AG10803 (cell line): ENCODE data around the gene NFAT5.

ENCODE experiments used
- DNase-seq: peaks from one replicate; pipeline ENCODE4 v3.0.0; 2010; ENCODE audit warnings: low read depth
- H3K4me3 ChIP-seq: 2 replicates; pipeline ENCODE4 v1.5.1; 2011; ENCODE audit warnings: mild to moderate bottlenecking, low read length, control low read depth
- TF ChIP-seq, protein P1 (sequence below): conservative IDR thresholded peaks from 2 replicates; pipeline ENCODE4 v1.5.1; 2011; ENCODE audit warnings: mild to moderate bottlenecking, low read length, control low read depth, inconsistent platforms

Gene NFAT5

DNA sequence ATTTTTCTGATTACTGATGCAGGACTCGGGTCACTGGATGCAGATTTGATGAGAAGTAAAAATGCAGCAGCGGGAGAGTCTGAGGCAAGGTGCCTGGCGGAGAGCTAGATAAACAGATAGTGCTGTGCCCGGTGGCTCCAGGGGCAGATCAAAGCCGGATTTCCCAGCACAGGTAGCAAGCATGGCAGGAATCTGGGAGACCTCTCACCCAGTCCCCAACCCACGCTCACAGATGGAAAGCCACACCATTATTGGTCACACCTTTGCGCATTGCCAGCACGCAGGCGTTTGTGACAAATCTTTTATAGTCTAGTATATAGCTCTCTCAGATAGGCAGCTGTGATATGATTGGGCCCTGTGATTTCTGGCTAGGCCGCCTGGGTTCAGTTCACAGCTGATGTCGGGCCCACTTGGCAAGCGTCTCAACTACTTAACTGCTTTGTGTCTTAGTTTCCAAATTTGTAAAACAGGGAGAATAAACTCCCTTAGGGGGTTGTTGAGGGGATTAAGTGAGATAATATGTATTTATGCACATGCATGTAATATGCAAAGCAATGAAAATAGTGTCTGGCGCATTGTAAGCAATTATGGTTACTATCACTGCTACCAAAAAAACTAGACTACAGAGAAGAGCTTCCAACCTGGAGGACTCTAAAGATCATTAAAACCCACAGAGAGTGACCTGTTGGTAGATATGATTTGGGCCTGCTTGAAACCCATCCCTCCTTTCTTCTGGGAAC, 42.0 kb upstream of the NFAT5 start:
- TF ChIP-seq, protein P1, sequence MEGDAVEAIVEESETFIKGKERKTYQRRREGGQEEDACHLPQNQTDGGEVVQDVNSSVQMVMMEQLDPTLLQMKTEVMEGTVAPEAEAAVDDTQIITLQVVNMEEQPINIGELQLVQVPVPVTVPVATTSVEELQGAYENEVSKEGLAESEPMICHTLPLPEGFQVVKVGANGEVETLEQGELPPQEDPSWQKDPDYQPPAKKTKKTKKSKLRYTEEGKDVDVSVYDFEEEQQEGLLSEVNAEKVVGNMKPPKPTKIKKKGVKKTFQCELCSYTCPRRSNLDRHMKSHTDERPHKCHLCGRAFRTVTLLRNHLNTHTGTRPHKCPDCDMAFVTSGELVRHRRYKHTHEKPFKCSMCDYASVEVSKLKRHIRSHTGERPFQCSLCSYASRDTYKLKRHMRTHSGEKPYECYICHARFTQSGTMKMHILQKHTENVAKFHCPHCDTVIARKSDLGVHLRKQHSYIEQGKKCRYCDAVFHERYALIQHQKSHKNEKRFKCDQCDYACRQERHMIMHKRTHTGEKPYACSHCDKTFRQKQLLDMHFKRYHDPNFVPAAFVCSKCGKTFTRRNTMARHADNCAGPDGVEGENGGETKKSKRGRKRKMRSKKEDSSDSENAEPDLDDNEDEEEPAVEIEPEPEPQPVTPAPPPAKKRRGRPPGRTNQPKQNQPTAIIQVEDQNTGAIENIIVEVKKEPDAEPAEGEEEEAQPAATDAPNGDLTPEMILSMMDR = no peak
- no peak overlapping the region for H3K4me3 ChIP-seq
- no peak for DNase-seq

DNA sequence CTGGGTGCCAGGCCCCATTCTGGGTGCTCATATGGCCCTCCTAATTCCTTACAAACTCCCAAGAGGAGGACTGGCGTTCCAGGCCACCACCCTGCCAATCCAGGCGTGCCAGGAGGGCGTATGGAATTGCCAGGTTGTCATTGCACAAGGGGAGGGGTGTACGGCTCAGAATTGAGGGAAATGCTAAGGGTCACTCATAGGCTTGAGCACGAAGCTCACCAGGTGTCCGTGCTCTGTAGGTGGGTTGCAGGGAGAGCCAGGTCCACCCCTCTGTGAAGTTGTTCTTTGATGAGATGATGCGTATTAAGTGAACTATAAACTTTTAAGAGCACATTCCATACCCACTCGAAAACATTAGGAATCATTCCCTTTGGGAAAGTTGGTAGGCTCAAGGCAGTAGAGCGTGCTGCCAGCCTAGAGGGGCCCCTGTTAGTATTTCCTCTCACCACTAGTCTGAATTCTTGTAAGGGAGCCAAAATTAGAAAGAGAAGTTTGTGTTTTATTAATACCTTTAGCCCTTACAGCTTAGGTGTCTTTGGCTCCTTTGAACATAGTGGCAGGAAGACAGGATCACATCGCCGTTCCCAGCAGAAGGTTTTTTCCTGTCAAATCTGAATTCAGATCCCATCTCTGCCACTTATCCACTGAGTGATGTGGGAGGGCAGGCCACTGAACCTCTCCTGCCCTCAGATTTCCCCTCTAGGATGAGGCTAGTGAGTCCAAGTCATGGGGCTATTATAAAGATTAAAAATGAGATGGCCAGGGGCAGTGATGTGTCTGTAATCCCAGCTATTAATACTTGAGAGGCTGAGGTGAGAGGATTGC, 38.7 kb upstream of the NFAT5 start:
- DNase-seq = no peak
- H3K4me3 ChIP-seq = no peak overlapping the region
- TF ChIP-seq, protein P1 = no peak

DNA sequence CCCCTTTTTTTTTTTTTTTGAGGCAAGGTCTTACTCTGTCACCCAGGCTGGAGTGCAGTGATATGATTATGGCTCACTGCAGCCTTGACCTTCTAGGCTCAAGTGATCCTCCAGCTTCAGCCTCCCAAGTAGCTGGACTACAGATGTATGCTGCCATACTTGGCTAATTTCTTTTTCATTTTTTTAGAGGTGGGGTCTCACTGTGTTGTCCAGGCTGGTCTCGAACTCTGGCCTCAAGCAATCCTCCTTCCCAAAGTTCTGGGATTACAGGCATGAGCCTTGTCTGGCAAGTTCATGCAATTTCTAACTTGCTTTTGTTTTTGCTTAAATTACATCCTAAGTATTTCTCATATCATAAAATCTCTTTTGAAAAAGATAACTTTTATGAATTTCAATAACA, 33.8 kb upstream of the NFAT5 start:
- H3K4me3 ChIP-seq = no peak overlapping the region
- TF ChIP-seq, protein P1 = no peak
- DNase-seq = no peak

DNA sequence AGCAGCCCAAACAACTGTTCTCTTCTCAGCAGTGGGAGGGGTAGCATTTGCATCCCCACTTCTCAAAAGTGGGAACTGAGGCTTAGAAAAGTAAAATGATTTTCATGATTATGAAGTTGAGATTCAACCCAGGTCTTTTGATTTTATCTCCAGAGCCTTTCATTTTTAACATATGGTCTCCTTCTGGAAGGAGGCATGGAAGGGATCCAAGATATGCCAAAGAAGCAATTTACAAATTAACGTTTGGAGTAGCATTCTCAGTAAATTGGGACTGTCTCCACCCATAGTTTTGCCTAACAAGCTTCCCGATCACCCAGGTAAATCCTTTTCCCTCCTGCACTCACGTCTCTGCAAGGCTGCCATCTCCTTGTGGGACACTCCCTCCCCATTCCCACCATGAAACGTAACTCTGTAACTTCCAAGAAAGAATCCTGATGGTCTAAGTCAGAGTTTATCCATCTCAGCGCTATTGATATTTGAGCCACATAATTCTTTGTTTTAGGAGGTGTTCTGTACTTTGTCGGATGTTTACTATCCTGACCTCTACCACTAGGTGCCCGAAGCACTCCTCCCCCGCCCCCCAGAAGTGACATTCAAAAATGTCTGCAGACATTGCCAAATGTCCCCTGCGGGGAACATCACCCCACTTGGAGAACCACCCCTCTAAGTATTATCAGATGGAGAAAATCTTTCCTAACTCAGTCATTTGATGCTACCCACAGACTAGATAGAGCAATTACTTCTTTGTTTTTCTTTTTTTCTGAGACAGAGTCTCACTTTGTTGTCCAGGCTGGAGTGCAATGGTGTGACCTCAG, 32.9 kb upstream of the NFAT5 start:
- no peak overlapping the region for H3K4me3 ChIP-seq
- peak; percentile 24 for DNase-seq
- TF ChIP-seq, protein P1 = 0 out of 2 replicates have a peak, but pooled peaks have one; percentile 1

DNA sequence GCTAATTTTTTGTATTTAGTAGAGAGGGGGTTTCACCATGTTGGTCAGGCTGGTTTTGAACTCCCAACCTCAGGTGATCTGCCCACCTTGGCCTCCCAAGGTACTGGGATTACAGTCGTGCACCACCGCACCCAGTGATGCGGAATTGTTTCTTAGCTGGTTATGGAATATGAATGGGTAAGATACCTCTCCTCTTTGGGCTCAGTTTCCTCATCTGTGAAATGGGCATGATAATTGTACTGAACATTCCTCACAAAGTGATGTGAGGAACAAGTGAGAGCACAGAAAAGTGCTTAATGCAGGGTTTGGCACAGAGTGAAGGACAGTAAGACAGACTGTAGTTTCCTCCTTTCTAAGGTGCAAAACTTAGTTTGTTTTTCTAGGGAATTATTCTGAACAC, 31.0 kb upstream of the NFAT5 start:
- DNase-seq = no peak
- TF ChIP-seq, protein P1 = no peak
- H3K4me3 ChIP-seq = no peak overlapping the region

DNA sequence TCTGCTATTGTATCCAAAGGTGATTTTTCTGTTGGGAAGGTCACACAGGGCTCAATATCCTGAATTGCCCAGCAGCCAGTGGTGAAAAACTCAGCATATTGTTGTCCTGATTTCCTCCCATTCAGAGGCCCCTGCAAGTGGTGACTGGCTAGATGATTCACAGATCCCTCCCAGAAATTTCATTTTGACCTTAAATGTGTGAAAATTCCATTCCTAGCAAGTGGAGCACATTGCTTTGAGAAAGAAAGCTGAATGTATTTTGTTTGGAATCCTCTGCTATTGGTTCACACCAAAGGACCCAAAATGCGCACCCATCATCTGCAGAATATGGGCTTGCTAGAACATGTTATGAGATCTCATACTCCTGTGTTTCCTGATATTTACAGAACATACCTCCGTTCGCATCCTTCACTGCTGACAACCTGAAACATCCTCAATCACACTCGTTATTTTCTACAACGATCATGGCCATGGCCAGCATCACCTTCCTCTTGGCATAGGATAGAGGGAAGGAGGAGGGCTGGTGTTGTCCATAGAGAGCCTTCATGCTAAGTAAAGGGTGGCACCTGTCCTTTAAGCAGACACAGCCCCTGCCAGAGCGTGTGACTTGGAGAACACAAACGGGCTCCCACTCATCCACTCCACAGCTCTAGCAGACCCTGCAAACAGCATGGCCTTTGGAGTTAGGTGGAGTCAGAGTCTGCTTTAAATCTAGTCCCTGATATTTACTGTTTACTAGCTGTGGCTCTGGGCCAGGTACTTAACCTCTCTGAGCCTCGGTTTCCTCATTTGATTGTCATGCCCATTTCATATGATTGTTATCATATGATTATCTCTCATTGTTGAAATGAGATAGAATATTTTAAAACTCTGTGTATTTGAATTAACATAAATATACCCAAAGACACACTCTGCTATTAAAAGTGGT, 30.4 kb upstream of the NFAT5 start:
- TF ChIP-seq, protein P1 = no peak
- H3K4me3 ChIP-seq = no peak overlapping the region
- DNase-seq = peak; percentile 66
